K562 (cell line): Measurements from ENCODE around the gene ATXN7L2. TPM values are rescaled to one million over a fixed set of nuclear protein-coding genes. Genes with fewer than 3 reads are reported as not detected.

Experiments
- CBFA2T3 ChIP-seq: fragments of 450-650 bp; IDR thresholded peaks from 2 replicates; pipeline ENCODE4 v1.6.1; 2017
- HDAC6 ChIP-seq: IDR thresholded peaks from 2 replicates; pipeline ENCODE4 v1.6.1; 2012; ENCODE audit warnings: low read depth, mild to moderate bottlenecking, control low read depth, inconsistent platforms, low read length, moderate library complexity
- KLF10 ChIP-seq: fragments of 250-450 bp; sonication (Bioruptor Pico); IDR thresholded peaks from 2 replicates; pipeline ENCODE4 v1.6.1; 2021; ENCODE audit warnings: matching md5 sums
- MAFF ChIP-seq: IDR thresholded peaks from 2 replicates; pipeline ENCODE4 v1.6.1; 2012; ENCODE audit warnings: low read length, improper control_type of control experiment
- MAFG ChIP-seq: fragments of 450-650 bp; conservative IDR thresholded peaks from 2 replicates; pipeline ENCODE4 v1.6.1; 2016; ENCODE audit warnings: missing genetic modification characterization, missing compliant biosample characterization
- MEIS2 ChIP-seq: fragments of 450-650 bp; IDR thresholded peaks from 2 replicates; pipeline ENCODE4 v1.6.1; 2014; ENCODE audit warnings: mild to moderate bottlenecking; ENCODE audit not compliant: partially characterized antibody
- NR1H2 ChIP-seq: sonication (generic); formaldehyde crosslinking; IDR thresholded peaks from 2 replicates; pipeline ENCODE4 v1.4.0; 2020; ENCODE audit warnings: mild to moderate bottlenecking, missing genetic modification reagents
- PHF21A ChIP-seq: fragments of 450-650 bp; IDR thresholded peaks from 2 replicates; pipeline ENCODE4 v1.6.1; 2017; ENCODE audit warnings: low read depth, borderline replicate concordance
- PRMT5 ChIP-seq: sonication (generic); formaldehyde crosslinking; IDR thresholded peaks from 2 replicates; pipeline ENCODE4 v1.5.0; 2020; ENCODE audit warnings: missing genetic modification reagents
- SAP30 ChIP-seq: fragments of 200-600 bp; sonication (generic); IDR thresholded peaks from 2 replicates; pipeline ENCODE4 v1.6.1; 2012; ENCODE audit warnings: borderline replicate concordance, low read depth, mild to moderate bottlenecking, moderate library complexity, low read length, control low read depth, inconsistent platforms; ENCODE audit not compliant: insufficient read depth, poor library complexity, severe bottlenecking
- SIRT6 ChIP-seq: IDR thresholded peaks from one replicate; pipeline ENCODE4 v1.6.1; 2012; ENCODE audit warnings: low read depth, mild to moderate bottlenecking, control low read depth, inconsistent platforms, low read length, moderate library complexity
- SIX5 ChIP-seq, 2 experiments: IDR thresholded peaks; 2 replicates each; pipeline ENCODE4 v1.6.1; 2011; ENCODE audit warnings: low read length in 2 of 2, borderline replicate concordance in 1 of 2, low read depth in 1 of 2, mild to moderate bottlenecking in 1 of 2, moderate library complexity in 1 of 2; ENCODE audit not compliant: insufficient read depth in 1 of 2
- STAG1 ChIP-seq: sonication (generic); formaldehyde crosslinking; IDR thresholded peaks from 2 replicates; pipeline ENCODE4 v1.5.0; 2020; ENCODE audit warnings: missing genetic modification reagents, borderline replicate concordance
- TCF7L2 ChIP-seq: fragments of 150-350 bp; IDR thresholded peaks from 2 replicates; pipeline ENCODE4 v1.6.1; 2016; ENCODE audit warnings: low read depth, mild to moderate bottlenecking, low read length, moderate library complexity
- TEAD2 ChIP-seq: fragments of 450-650 bp; IDR thresholded peaks from 2 replicates; pipeline ENCODE4 v1.6.1; 2016; ENCODE audit warnings: missing genetic modification characterization, control low read depth, missing compliant biosample characterization
- YY1 ChIP-seq, 3 experiments: IDR thresholded peaks; 2 replicates each; pipeline ENCODE4 v1.6.1; 2011; ENCODE audit warnings: low read length in 2 of 3, mild to moderate bottlenecking in 2 of 3, moderate library complexity in 2 of 3, borderline replicate concordance in 1 of 3, control low read depth in 1 of 3, low read depth in 1 of 3; ENCODE audit not compliant: insufficient read depth in 3 of 3, insufficient replicate concordance in 2 of 3, control insufficient read depth in 1 of 3, insufficient read length in 1 of 3; ENCODE audit errors: extremely low read depth in 1 of 3
- ZFPM2 ChIP-seq: fragments of 250-450 bp; sonication (Bioruptor Pico); IDR thresholded peaks from 2 replicates; pipeline ENCODE4 v1.5.1; 2022; ENCODE audit warnings: mild to moderate bottlenecking
- ZNF551 ChIP-seq: fragments of 250-450 bp; sonication (Bioruptor Pico); IDR thresholded peaks from 2 replicates; pipeline ENCODE4 v1.5.0; 2021; ENCODE audit warnings: mild to moderate bottlenecking, moderate library complexity
- ZNF79 ChIP-seq: fragments of 250-450 bp; sonication (Bioruptor Pico); IDR thresholded peaks from 2 replicates; pipeline ENCODE4 v1.4.0; 2020; ENCODE audit warnings: low read depth, mild to moderate bottlenecking, moderate library complexity
- polyA plus RNA-seq, 8 experiments: library from polyadenylated mRNA; depleted of rRNA in 4 of 8; stranded (reverse) in 5 of 8; unstranded in 3 of 8; fragments of >200 nt; fragmentation: Nextera tagmentation in 2 of 8; fragmentation: Illumina TruSeq in 1 of 8; extraction: Ambion mirVana in 2 of 8; extraction: Trizol in 1 of 8; gene quantifications; 2 replicates each; pipeline versions ENCODE4 v1.2.1 to v1.2.3, GENCODE V29; 2011 to 2014; ENCODE audit warnings: inconsistent platforms in 1 of 8, missing spikeins in 1 of 8
- total RNA-seq, 7 experiments: library from RNA; depleted of rRNA in 6 of 7; stranded (reverse); fragments of >200 nt in 6 of 7; fragmentation: Illumina TruSeq in 2 of 7; extraction: Trizol in 2 of 7; gene quantifications; 2 replicates each; pipeline versions ENCODE4 v1.2.1 to v1.2.3, GENCODE V29; 2011 to 2021; ENCODE audit warnings: low replicate concordance in 1 of 7
- TF ChIP-seq, protein P1 (sequence below), 2 experiments: fragments of 450-650 bp; IDR thresholded peaks; 2 replicates each; pipeline ENCODE4 v1.6.1; 2016
- TF ChIP-seq, protein P2 (sequence below): IDR thresholded peaks from 2 replicates; pipeline ENCODE4 v1.6.1; 2014; ENCODE audit warnings: antibody characterized with exemption
- TF ChIP-seq, protein P3 (sequence below): fragments of 450-650 bp; IDR thresholded peaks from 2 replicates; pipeline ENCODE4 v1.6.1; 2017; ENCODE audit warnings: antibody characterized with exemption

Gene ATXN7L2
- total and polyA plus RNA-seq, 9 of the 15 experiments (the other 6 are each of a cell fraction or from before 2014, with no cell fraction given) = 0.21 to 10.4 (median 5.8) TPM

DNA sequence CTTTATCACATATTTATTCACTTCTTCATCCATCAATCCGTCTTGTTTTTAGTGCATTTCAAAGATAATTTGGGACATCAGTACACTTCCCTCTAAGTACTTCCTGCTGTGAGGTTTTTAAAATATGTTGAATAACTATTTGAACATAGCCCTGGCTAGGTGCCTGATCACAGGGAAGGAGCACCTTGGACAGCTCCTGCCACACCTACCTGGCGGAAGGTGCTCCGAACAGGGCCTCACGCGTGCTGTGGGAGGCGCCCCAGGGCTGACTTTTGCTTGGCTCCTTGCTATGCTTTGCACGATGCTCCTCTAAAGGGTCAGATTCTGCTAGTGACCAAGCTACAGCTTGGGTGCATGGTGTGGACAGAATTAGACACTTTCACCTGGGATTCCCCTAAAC is 4.9 kb upstream of the ATXN7L2 start (continued):
- TF ChIP-seq PRMT5 (CRISPR knock-in tag) = 0 out of 2 replicates have a peak, but pooled peaks have one; percentile 35
- 0 out of 2 replicates have a peak, but pooled peaks have one; percentile 20 for TF ChIP-seq TEAD2 (tag)
- TF ChIP-seq, protein P1, sequence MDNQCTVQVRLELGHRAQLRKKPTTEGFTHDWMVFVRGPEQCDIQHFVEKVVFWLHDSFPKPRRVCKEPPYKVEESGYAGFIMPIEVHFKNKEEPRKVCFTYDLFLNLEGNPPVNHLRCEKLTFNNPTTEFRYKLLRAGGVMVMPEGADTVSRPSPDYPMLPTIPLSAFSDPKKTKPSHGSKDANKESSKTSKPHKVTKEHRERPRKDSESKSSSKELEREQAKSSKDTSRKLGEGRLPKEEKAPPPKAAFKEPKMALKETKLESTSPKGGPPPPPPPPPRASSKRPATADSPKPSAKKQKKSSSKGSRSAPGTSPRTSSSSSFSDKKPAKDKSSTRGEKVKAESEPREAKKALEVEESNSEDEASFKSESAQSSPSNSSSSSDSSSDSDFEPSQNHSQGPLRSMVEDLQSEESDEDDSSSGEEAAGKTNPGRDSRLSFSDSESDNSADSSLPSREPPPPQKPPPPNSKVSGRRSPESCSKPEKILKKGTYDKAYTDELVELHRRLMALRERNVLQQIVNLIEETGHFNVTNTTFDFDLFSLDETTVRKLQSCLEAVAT (IDR thresholded peaks at IDR 0.05) = no peak
- TF ChIP-seq MEIS2 = no peak
- TF ChIP-seq YY1 (IDR thresholded peaks at IDR 0.05; ENCODE audit: borderline replicate concordance in 1 of 3, control insufficient read depth in 1 of 3, extremely low read depth in 1 of 3, insufficient read depth in 3 of 3, insufficient read length in 1 of 3, insufficient replicate concordance in 2 of 3, low read depth in 1 of 3, low read length in 2 of 3) = no peak
- TF ChIP-seq MAFF = no peak
- no peak for TF ChIP-seq MAFG
- TF ChIP-seq NR1H2 (CRISPR knock-in tag) = no peak
- TF ChIP-seq PHF21A = no peak
- TF ChIP-seq STAG1 (CRISPR knock-in tag) = no peak; the same call in 1 of the 2 replicates
- TF ChIP-seq SIRT6 = no peak
- TF ChIP-seq SIX5 (IDR thresholded peaks at IDR 0.05; ENCODE audit: borderline replicate concordance in 1 of 2, insufficient read depth in 1 of 2, low read depth in 1 of 2, low read length in 2 of 2) = no peak
- TF ChIP-seq ZFPM2 = no peak
- no peak for TF ChIP-seq HDAC6
- no peak for TF ChIP-seq CBFA2T3
- TF ChIP-seq, protein P2, sequence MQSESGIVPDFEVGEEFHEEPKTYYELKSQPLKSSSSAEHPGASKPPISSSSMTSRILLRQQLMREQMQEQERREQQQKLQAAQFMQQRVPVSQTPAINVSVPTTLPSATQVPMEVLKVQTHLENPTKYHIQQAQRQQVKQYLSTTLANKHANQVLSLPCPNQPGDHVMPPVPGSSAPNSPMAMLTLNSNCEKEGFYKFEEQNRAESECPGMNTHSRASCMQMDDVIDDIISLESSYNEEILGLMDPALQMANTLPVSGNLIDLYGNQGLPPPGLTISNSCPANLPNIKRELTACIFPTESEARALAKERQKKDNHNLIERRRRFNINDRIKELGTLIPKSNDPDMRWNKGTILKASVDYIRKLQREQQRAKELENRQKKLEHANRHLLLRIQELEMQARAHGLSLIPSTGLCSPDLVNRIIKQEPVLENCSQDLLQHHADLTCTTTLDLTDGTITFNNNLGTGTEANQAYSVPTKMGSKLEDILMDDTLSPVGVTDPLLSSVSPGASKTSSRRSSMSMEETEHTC = no peak
- TF ChIP-seq, protein P3, sequence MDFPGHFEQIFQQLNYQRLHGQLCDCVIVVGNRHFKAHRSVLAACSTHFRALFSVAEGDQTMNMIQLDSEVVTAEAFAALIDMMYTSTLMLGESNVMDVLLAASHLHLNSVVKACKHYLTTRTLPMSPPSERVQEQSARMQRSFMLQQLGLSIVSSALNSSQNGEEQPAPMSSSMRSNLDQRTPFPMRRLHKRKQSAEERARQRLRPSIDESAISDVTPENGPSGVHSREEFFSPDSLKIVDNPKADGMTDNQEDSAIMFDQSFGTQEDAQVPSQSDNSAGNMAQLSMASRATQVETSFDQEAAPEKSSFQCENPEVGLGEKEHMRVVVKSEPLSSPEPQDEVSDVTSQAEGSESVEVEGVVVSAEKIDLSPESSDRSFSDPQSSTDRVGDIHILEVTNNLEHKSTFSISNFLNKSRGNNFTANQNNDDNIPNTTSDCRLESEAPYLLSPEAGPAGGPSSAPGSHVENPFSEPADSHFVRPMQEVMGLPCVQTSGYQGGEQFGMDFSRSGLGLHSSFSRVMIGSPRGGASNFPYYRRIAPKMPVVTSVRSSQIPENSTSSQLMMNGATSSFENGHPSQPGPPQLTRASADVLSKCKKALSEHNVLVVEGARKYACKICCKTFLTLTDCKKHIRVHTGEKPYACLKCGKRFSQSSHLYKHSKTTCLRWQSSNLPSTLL = no peak
- no peak for TF ChIP-seq TCF7L2
- TF ChIP-seq ZNF79 = no peak
- TF ChIP-seq ZNF551 (CRISPR knock-in tag) = no peak
- TF ChIP-seq KLF10 = no peak
- TF ChIP-seq SAP30 = peak; percentile 50
